HepG2 (cell line): Measurements from ENCODE around the gene ZFAND3. TPM values are rescaled to one million over a fixed set of nuclear protein-coding genes. Genes with fewer than 3 reads are reported as not detected.

Experiments used
- ATAC-seq: fragments of 200-7000 bp; cut with Tn5 transposase; 3 replicates; pipeline ENCODE4 v1.9.1; 2020; ENCODE audit warnings: mild to moderate bottlenecking, moderate library complexity
- BruUV-seq: library from RNA; stranded (reverse); fragments of 400-500 nt; replicated peaks from 2 replicates; lab custom pipeline; 2021; lab: Mats Ljungman, UMichigan
- CTCF ChIA-PET: fragments of 300-600 bp; formaldehyde crosslinking; extraction: SDS; loops from one replicate; lab custom pipeline; 2021; ENCODE audit warnings: low total read pairs, inconsistent platforms, low intra/inter-chr PET ratio; lab: Yijun Ruan, JAX
- POLR2A ChIA-PET: fragments of 350-600 bp; sonication (Branson Sonifier 250); formaldehyde crosslinking; loops from one replicate; lab custom pipeline; 2020; ENCODE audit warnings: antibody characterized with exemption, inconsistent platforms; lab: Yijun Ruan, JAX
- DNase-seq: peaks from one replicate; pipeline ENCODE4 v3.0.0-alpha.2; 2015; ENCODE audit warnings: low spot score
- FAIRE-seq: peaks from 3 replicates; lab custom pipeline; 2011; peaks lifted over from hg19 to GRCh38; lab: Jason Lieb, UNC
- H2AFZ ChIP-seq: one replicate; pipeline ENCODE4 v1.6.1; 2011; ENCODE audit warnings: low read length, inconsistent platforms
- H3K27ac ChIP-seq: fragments of 300-600 bp; 3 replicates; pipeline ENCODE4 v1.8.0; 2011; ENCODE audit warnings: mixed run types, mild to moderate bottlenecking, mixed read lengths, low read length, inconsistent platforms; ENCODE audit not compliant: insufficient read depth; ENCODE audit errors: extremely low read length
- H3K27me3 ChIP-seq, 2 experiments: fragments of 200-600 bp in 1 of 2; 2 replicates in 1 of 2; 3 replicates in 1 of 2; pipeline versions ENCODE4 v1.6.0 to v1.8.0; 2011; ENCODE audit warnings: low read length in 2 of 2, mild to moderate bottlenecking in 2 of 2, moderate library complexity in 2 of 2, inconsistent platforms in 1 of 2; ENCODE audit not compliant: insufficient read depth in 2 of 2, control insufficient read depth in 1 of 2
- H3K36me3 ChIP-seq, 2 experiments: fragments of 200-600 bp in 1 of 2; replicated peaks in 1 of 2; 2 replicates in 1 of 2; 3 replicates in 1 of 2; pipeline versions ENCODE4 v1.5.1 to v1.8.0; 2011; ENCODE audit warnings: low read length in 2 of 2, inconsistent platforms in 1 of 2; ENCODE audit not compliant: insufficient read depth in 2 of 2, control insufficient read depth in 1 of 2
- H3K4me1 ChIP-seq: 2 replicates; pipeline ENCODE4 v1.5.1; 2012; ENCODE audit warnings: low read length, inconsistent platforms; ENCODE audit not compliant: insufficient read depth
- H3K4me2 ChIP-seq: 2 replicates; pipeline ENCODE4 v1.6.0; 2011; ENCODE audit warnings: low read depth, low read length, inconsistent platforms
- H3K4me3 ChIP-seq, 3 experiments: fragments of 200-600 bp in 1 of 3; sonication (generic), shearing (Covaris generic) in 1 of 3; replicated peaks in 1 of 3; 2 replicates each; pipeline ENCODE4 v1.5.1; 2011 to 2016; ENCODE audit warnings: low read length in 3 of 3, inconsistent platforms in 2 of 3, low read depth in 2 of 3, mild to moderate bottlenecking in 2 of 3, control low read depth in 1 of 3, mixed read lengths in 1 of 3; ENCODE audit not compliant: insufficient read depth in 1 of 3
- H3K79me2 ChIP-seq: one replicate; pipeline ENCODE4 v1.6.1; 2011; ENCODE audit warnings: low read length, inconsistent platforms; ENCODE audit not compliant: insufficient read depth
- H3K9ac ChIP-seq: 2 replicates; pipeline ENCODE4 v1.6.0; 2011; ENCODE audit warnings: mild to moderate bottlenecking, low read depth, low read length, inconsistent platforms; ENCODE audit not compliant: insufficient read depth
- H3K9me3 ChIP-seq: 2 replicates; pipeline ENCODE4 v1.5.1; 2012; ENCODE audit warnings: mild to moderate bottlenecking, low read length
- H4K20me1 ChIP-seq: 2 replicates; pipeline ENCODE4 v1.6.0; 2011; ENCODE audit warnings: inconsistent platforms, mild to moderate bottlenecking, low read length, moderate library complexity; ENCODE audit not compliant: insufficient read depth
- CCDC6 ChIP-seq: sonication (generic); formaldehyde crosslinking; IDR thresholded peaks from 2 replicates; pipeline ENCODE4 v1.8.1; 2022; ENCODE audit warnings: mild to moderate bottlenecking, missing genetic modification reagents, moderate library complexity
- CTCF ChIP-seq: sonication (generic); formaldehyde crosslinking; IDR thresholded peaks from 2 replicates; pipeline ENCODE4 v1.5.0; 2020; ENCODE audit warnings: mild to moderate bottlenecking, missing genetic modification reagents, moderate library complexity
- ELF4 ChIP-seq: sonication (generic); formaldehyde crosslinking; IDR thresholded peaks from 2 replicates; pipeline ENCODE4 v1.5.0; 2020; ENCODE audit warnings: missing genetic modification reagents, mild to moderate bottlenecking, moderate library complexity, borderline replicate concordance
- FOSL1 ChIP-seq: sonication (generic); formaldehyde crosslinking; IDR thresholded peaks from 2 replicates; pipeline ENCODE4 v1.9.0; 2021; ENCODE audit warnings: missing genetic modification reagents, borderline replicate concordance
- GLI4 ChIP-seq: sonication (generic); formaldehyde crosslinking; IDR thresholded peaks from 2 replicates; pipeline ENCODE4 v1.5.1; 2020; ENCODE audit warnings: missing genetic modification reagents, mild to moderate bottlenecking, moderate library complexity, borderline replicate concordance
- HOXA5 ChIP-seq: sonication (generic); formaldehyde crosslinking; IDR thresholded peaks from 2 replicates; pipeline ENCODE4 v1.4.0; 2020; ENCODE audit warnings: missing genetic modification reagents
- IRF2 ChIP-seq: IDR thresholded peaks from 2 replicates; pipeline ENCODE4 v1.6.1; 2018; ENCODE audit warnings: missing genetic modification reagents, missing compliant biosample characterization
- MAX ChIP-seq: IDR thresholded peaks from 2 replicates; pipeline ENCODE4 v1.6.1; 2012; ENCODE audit warnings: inconsistent platforms
- RBAK ChIP-seq: sonication (generic); formaldehyde crosslinking; IDR thresholded peaks from 2 replicates; pipeline ENCODE4 v1.5.1; 2020; ENCODE audit warnings: mild to moderate bottlenecking, missing genetic modification reagents
- SOX5 ChIP-seq: IDR thresholded peaks from 2 replicates; pipeline ENCODE4 v1.6.1; 2016; ENCODE audit warnings: borderline replicate concordance
- STAG1 ChIP-seq: sonication (generic); formaldehyde crosslinking; IDR thresholded peaks from 2 replicates; pipeline ENCODE4 v1.4.0; 2020; ENCODE audit warnings: missing genetic modification reagents
- ZFX ChIP-seq: sonication (generic); formaldehyde crosslinking; IDR thresholded peaks from 2 replicates; pipeline ENCODE4 v1.4.0; 2020; ENCODE audit warnings: mild to moderate bottlenecking, low read depth, missing genetic modification reagents, moderate library complexity
- ZNF577 ChIP-seq: sonication (generic); formaldehyde crosslinking; IDR thresholded peaks from 2 replicates; pipeline ENCODE4 v1.4.0; 2020; ENCODE audit warnings: mild to moderate bottlenecking, low read depth, missing genetic modification reagents, borderline replicate concordance
- WGBS: methylation state at CpG from one replicate; pipeline ENCODE4 v1.1.6; 2017; ENCODE audit warnings: low lambda C conversion rate; 5-methylcytosine and 5-hydroxymethylcytosine counted together
- in situ Hi-C: cut with HindIII; loops from 2 replicates; pipeline ENCODE4 v1.10.0; 2017; ENCODE audit warnings: low pct_unique_long_range_greater_than_20kb; ENCODE audit not compliant: extremely low pct_ligation_motif_present
- intact Hi-C: fragments of 100-400 bp; cut with micrococcal nuclease; formaldehyde crosslinking; loops from one replicate; pipeline ENCODE4 v1.10.0; 2022; ENCODE audit not compliant: unreplicated experiment
- polyA plus RNA-seq, 8 experiments: library from polyadenylated mRNA; depleted of rRNA in 3 of 8; stranded (reverse) in 7 of 8; unstranded in 1 of 8; fragments of >200 nt; fragmentation: Illumina TruSeq in 4 of 8; extraction: Trizol in 4 of 8; gene quantifications; 2 replicates each; pipeline versions ENCODE4 v1.2.1 to v1.2.3, GENCODE V29; 2011 to 2016; ENCODE audit warnings: low read depth in 4 of 8, missing spikeins in 1 of 8, mixed read lengths in 1 of 8; ENCODE audit not compliant: insufficient read depth in 1 of 8
- total RNA-seq, 5 experiments: library from RNA; depleted of rRNA; stranded (reverse); fragments of >200 nt; fragmentation: Illumina TruSeq; extraction: Trizol; gene quantifications; 2 replicates each; pipeline ENCODE4 v1.2.3, GENCODE V29; 2016; ENCODE audit warnings: low read depth in 1 of 5

The ZFAND3 gene
- total and polyA plus RNA-seq, 2 of the 13 experiments (the other 11 are each of a cell fraction or from before 2014, with no cell fraction given) = 16.4 to 17.1 TPM

- no peaks in the 10 kb centered on the region for H3K9me3 ChIP-seq
- POLR2A ChIA-PET = no interaction called here
- no peak overlapping the region for H3K4me3 ChIP-seq
- DNase-seq = no peak
- CTCF ChIA-PET = no interaction called here
- H3K9ac ChIP-seq = no peak overlapping the region
- TF ChIP-seq STAG1 (peak; percentile 39), ELF4 (CRISPR knock-in tag) (no peak), SOX5 (CRISPR knock-in tag) (no peak), RBAK (CRISPR knock-in tag) (no peak), CCDC6 (CRISPR knock-in tag) (no peak), MAX (no peak), HOXA5 (CRISPR knock-in tag) (no peak), FOSL1 (CRISPR knock-in tag) (no peak), ZNF577 (CRISPR knock-in tag) (no peak), ZFX (CRISPR knock-in tag) (no peak), GLI4 (no peak), CTCF (CRISPR knock-in tag) (peak; percentile 40), IRF2 (CRISPR knock-in tag) (no peak)
- no peaks in the 10 kb centered on the region for H3K4me1 ChIP-seq
- in situ Hi-C loops = no loop called here
- no peak overlapping the region for H3K27ac ChIP-seq
- BruUV-seq = no TSS peak
- H4K20me1 ChIP-seq = no peaks in the 10 kb centered on the region
- no peaks in the 10 kb centered on the region for H3K36me3 ChIP-seq
- no peak for FAIRE-seq
- intact Hi-C loops = no loop called here
- ATAC-seq = peak; percentile 21; the same call in 2 of the 3 replicates
- no peaks in the 10 kb centered on the region for H3K27me3 ChIP-seq
- no peak overlapping the region for H2AFZ ChIP-seq
- H3K4me2 ChIP-seq = no peak overlapping the region
- H3K79me2 ChIP-seq = no peaks in the 10 kb centered on the region
- WGBS = 54% methylated on average over 8 of the region's 8 CpGs
These were observed 367.8 kb downstream of the ZFAND3 start for GRCh38 chr6:38187325-38187724.
